ENCODE results near the gene FAM240B.

DNA sequence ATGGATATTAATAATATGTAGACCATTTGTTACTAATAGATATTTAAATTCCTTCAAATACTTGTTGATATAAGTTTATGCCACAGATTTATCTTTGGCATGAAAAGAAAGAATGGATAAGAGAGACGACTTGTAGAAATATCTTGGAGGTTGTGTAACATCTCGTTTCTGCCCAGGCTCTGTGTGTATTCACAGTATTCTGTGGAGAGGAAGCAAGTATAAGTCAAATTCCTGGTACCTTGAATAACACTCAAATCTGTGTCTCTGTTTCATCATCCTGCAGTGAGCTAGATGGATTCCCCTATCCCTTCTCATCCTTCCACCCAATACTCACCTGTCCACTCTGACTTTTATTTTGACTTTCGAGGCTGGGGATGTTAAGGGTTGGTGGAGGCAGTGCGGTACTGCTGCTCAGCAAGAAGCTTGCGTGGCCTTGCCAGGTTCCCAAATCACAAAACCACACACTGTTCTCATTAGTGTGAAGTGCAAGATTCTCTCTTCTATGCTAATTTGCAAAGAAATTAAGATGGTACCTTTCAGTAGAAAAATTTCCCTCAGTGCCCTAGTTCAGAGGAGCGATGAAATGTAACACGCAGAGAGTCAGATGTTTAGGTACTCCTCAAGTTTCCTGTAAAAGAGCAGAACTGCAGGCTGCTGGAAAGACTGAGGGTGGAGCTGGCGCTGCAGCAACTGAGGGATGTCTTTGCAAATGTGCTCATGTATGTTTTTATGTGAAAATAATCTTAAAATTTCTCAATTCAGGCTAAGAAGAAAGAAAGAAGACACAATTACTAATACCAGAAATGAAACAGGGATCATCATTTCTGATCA, 57.0 kb downstream of the FAM240B start:
- peak; percentile 29; the same call in 1 of the 2 replicates for TF ChIP-seq CTCF (conservative IDR thresholded peaks at IDR 0.05; ENCODE audit: low read depth, low read length)
- TF ChIP-seq BHLHE40 (IDR thresholded peaks at IDR 0.05; ENCODE audit: low read depth, low read length), result no peak
- TF ChIP-seq, protein P1, sequence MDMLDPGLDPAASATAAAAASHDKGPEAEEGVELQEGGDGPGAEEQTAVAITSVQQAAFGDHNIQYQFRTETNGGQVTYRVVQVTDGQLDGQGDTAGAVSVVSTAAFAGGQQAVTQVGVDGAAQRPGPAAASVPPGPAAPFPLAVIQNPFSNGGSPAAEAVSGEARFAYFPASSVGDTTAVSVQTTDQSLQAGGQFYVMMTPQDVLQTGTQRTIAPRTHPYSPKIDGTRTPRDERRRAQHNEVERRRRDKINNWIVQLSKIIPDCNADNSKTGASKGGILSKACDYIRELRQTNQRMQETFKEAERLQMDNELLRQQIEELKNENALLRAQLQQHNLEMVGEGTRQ (IDR thresholded peaks at IDR 0.05; ENCODE audit: low read depth, low read length), result no peak
- no peak for TF ChIP-seq POLR2A (IDR thresholded peaks at IDR 0.05; ENCODE audit: low read depth, low read length)
- TF ChIP-seq SMC3 (IDR thresholded peaks at IDR 0.05; ENCODE audit: low read depth, low read length), result no peak
- TF ChIP-seq RFX5 (IDR thresholded peaks at IDR 0.05; ENCODE audit: low read depth, low read length), result no peak
- TF ChIP-seq RAD21 (IDR thresholded peaks at IDR 0.05; ENCODE audit: low read length), result peak; percentile 42
